SK-N-SH treated with all-trans-retinoic acid at 6 μM for 48 hours (cell line): ENCODE measurements around the gene TAOK2.

Experiments used
- GLIS3 ChIP-seq: fragments of 250-450 bp; sonication (Bioruptor Pico); IDR thresholded peaks from 2 replicates; pipeline ENCODE4 v1.5.0; 2020; ENCODE audit warnings: mild to moderate bottlenecking, moderate library complexity
- ZC3H10 ChIP-seq: fragments of 250-450 bp; sonication (Bioruptor Pico); IDR thresholded peaks from 2 replicates; pipeline ENCODE4 v1.5.1; 2021; ENCODE audit warnings: mild to moderate bottlenecking, moderate library complexity

GRCh38 chr16:30006659-30007377 lies 33.1 kb downstream of the TAOK2 start:
- TF ChIP-seq GLIS3 (CRISPR knock-in tag) (no peak), ZC3H10 (no peak)
